OCI-M2 (cell line): Measurements from ENCODE around the gene ADSL.

ENCODE experiments used
- DNase-seq: peaks from one replicate; lab custom pipeline; 2025; ENCODE audit not compliant: unreplicated experiment; lab: John Stamatoyannopoulos, UW

The ADSL gene

DNA sequence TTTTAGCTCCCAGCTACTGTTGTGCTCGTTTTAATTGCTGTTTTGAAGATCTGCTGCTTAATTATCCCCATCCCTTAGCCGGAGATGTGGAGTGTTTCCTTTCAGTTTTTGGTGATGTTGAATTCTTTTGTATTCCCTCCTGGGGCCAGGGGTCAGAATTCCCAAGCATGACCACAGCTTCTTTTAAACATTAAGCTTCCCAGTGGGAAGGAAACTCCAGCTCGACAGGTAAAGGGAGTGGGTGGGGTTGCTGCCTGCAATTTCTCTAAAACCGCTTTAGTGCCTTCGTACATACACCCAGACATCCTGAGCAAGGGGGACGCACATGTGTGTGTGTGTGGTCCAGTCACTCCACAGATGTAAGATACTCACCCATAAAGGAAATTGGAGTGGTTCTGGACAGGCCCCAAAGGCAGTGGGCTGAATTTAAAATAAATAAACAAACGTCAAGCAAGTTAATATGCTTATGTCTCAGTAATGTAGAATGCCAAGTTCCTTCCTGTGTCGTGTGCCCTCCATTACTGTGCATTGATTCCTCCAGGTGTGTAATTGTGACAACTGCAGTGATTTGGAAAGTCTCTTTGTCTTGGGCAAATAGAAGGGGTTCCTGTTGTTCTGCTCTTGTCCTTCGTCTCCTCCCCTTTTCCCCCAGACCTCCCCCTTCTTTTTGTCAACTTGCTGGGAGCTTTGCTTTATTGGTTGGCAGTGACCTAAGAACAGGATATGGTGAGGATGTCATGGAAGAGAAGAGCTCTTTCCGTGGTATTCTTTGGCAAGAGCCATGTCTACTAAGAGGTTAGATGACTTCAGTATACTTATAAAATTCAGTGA is 19.2 kb upstream of the ADSL start:
- no peak for DNase-seq

GRCh38 chr22:40328546-40329456 is 17.5 kb upstream of the ADSL start:
- peak; percentile 55 for DNase-seq

GRCh38 chr22:40329466-40329865 is 16.8 kb upstream of the ADSL start:
- no peak for DNase-seq

DNA sequence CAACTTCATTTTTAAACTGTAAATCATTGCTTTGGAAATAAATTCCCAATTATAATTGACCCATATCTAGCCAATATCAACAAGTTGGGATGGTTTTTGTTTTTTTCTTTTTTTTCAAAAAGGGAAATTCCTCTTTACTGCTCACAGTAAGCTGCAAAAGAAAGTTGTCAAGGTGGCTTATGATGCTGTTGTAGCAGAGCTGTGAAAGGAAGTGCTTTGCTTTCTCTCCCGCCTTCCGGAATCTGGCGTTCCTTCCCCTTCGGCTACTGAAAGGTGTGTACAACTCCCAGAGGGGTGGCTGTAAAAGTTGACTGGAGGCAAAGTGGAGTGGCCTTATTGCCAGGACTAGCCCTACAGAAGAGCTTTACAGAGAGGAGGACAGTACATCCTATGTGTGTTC is 16.2 kb upstream of the ADSL start:
- no peak for DNase-seq

- no peak for DNase-seq
Observed at GRCh38 chr22:40330615-40331014, 15.7 kb upstream of the ADSL start.

- no peak for DNase-seq
Observed at GRCh38 chr22:40331706-40332105, 14.6 kb upstream of the ADSL start.

- no peak for DNase-seq
Observed at GRCh38 chr22:40332319-40332781, 13.9 kb upstream of the ADSL start.

DNA sequence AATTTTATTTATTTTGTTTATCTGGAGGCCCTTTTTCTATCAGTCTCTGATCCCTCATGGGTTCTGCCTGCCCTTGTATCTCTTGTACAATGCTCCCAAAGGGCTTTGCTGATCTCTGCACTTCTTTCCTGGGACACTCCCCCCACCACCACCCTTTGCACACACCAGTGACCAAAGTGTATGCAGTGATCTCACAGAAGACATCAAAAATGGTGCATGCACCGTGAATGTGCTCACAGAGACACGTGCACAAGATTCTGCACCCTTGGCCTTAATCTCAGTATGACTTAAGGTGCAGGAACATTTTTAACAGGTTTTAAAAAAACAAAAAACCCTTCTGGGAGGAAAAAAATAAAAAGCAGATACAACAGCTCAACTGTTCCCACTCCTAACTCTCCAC is 12.2 kb upstream of the ADSL start:
- DNase-seq, result no peak

DNA sequence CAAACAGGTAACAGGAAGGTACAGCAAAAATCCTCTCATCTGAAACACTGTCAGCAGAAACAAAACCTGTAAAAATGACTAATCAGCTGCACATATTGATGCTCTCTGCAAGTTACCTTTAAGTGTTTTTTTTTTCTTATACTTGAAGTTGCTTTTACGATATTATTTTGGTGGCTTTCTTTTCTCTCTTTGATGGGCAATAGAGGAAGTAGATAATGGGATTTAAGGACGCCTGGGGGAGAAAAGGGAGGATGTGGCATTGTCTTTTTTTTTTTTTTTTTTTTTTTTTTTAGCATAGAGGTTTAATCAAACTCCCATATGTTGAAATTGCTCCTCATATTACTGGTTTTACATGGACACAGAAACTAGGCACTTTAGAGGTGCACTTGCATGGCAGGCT is 11.4 kb upstream of the ADSL start:
- no peak for DNase-seq

- no peak for DNase-seq
Observed at GRCh38 chr22:40335358-40335757, 10.9 kb upstream of the ADSL start.

DNA sequence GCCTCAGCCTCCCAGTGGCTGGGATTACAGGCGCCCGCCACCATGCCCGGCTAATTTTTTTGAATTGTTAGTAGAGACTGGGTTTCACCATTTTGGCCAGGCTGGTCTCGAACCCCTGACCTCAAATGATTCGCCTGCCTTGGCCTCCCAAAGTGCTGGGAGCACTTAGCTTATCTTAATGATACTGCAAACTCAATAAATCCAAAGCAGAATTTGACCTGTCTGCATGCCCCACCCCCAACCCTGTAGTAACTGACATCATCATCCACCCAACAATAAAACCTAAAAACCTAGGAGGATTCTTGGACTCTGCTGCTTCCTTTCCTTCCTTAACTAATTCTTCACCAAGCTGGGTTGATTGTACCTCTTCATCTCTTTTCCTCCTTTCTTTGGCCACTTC is 6.3 kb upstream of the ADSL start:
- DNase-seq, result no peak

DNA sequence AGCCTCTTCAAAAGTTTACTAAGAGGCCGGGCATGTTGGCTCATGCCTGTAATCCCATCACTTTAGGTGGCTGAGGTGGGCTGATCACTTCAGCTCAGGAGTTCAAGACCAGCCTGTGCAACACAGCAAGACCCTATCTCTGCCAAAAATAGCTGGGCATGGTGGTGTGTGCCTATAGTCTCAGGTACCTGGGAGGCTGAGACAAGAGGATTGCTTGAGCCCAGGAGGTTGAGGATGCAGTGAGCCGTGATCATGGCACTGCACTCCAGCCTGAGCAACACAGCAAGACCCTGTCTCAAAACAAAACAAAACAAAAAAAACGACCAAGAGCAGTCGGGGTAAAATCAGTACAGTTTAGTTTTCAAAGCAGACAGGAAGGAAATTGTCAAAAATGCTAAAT is 4.7 kb upstream of the ADSL start:
- DNase-seq, result no peak

DNA sequence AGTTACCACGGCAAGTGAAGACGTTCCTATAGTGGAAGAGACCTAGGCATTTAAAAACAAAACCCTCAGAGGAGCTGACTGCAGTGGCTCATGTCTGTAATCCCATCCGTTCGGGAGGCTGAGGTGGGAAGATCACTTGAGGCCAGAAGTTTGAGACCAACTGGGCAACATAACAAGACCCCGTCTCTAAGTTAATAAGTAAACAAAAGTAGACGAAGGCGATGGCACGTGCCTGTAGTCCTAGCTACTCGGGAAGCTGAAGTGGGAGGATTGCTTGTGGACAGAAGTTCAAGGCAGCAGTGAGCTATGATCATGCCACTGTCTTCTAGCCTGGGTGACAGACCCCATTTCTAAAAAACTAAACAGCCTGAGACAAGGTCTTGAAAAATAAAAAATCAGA is 3.8 kb upstream of the ADSL start:
- no peak for DNase-seq

DNA sequence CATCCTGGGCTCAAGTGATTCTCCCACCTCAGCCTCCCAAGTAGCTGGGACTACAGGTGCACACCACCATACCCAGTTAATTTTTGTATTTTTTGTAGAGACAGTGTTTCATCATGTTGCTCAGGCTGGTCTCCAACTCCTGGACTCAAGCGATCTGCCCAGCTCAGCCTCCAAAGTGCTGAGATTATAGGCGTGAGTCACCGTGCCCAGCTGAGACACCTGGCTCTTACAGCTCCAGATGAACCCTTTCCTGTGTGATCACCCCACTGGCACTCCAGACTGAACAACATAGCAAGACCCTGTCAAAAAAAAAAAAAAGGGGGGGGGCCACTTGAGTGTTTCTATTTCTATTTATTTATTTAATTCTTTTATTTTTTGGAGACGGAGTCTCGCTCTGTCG is 1.0 kb upstream of the ADSL start:
- no peak for DNase-seq

- DNase-seq, result no peak
Observed at GRCh38 chr22:40345815-40346184, 500 bp upstream of the ADSL start.

DNA sequence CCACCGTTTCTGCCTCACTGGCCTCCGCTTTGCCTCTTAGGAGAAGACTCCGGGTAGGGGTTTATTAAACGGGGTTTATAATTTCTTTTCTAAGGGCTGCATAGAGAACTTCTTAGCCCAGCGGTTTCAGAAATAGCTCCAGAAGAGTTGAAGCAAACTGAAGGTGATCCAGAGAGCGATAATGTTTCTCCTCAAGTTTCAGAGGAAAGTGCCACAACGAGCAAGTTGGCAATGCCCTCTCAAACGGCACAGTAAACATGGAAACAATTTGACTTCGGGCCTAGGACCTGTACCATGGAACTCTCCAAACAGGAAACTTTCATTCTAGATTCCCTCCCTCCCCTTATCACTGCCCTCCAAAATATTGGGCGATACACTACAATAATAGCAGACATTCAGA is 1.0 kb downstream of the ADSL start:
- no peak for DNase-seq

GRCh38 chr22:40348025-40348658 is 1.8 kb downstream of the ADSL start:
- no peak for DNase-seq

- no peak for DNase-seq
Observed at GRCh38 chr22:40352763-40353162, 6.5 kb downstream of the ADSL start.

- DNase-seq, result no peak
Observed at GRCh38 chr22:40361100-40361499, 14.8 kb downstream of the ADSL start.

GRCh38 chr22:40363059-40363458 is 16.8 kb downstream of the ADSL start:
- no peak for DNase-seq

DNA sequence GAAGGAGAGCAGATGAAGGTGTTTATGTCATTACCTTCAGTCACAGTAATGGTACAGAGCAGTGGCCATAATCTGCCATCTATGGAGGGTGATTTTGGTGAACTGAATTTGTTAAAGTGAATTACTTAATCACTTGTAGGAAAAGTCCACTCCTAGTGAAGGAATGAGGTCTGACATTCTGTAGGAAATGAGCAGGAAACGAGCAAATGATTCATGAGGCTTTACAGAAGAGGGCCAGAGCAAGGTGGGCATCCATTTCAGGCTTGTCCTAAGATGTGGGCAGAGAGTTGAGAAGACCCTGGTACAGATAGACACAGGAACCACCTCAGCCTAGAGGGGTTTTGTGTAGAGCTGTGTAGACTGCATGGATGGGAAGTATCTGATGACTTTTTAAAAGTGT is 18.1 kb downstream of the ADSL start:
- no peak for DNase-seq

- no peak for DNase-seq
Observed at GRCh38 chr22:40366068-40366467, 19.8 kb downstream of the ADSL start.
